ENCODE results near the gene DUS2. TPM values are rescaled to one million over a fixed set of nuclear protein-coding genes. Genes with fewer than 3 reads are reported as not detected.

Gene DUS2
- total and polyA plus RNA-seq, 5 donors: 4.3 to 9.5 (median 5.9) TPM

GRCh38 chr16:68041783-68042182 lies 18.7 kb downstream of the DUS2 start:
- 87% methylated on average over 2 of the region's 2 CpGs for WGBS
- DNase-seq: no peak
- H3K4me1 ChIP-seq (ENCODE audit: control insufficient read depth, insufficient read depth, low read length): no peaks in the 10 kb centered on the region
- no peaks in the 10 kb centered on the region for H3K9me3 ChIP-seq (ENCODE audit: control insufficient read depth, low read length)
- H3K27me3 ChIP-seq (ENCODE audit: control insufficient read depth, insufficient read depth): no peaks in the 10 kb centered on the region
- no peak overlapping the region for H3K4me3 ChIP-seq (ENCODE audit: low read length)
- intact Hi-C loops (cut with DNase I): loop anchor here in 2 of 4 donors (5.0 to 10.0 kb wide), 3 partner anchors 57 to 227 kb away; partner anchors contain the start of gene DPEP3 (in 1 of the 2)
- no peak overlapping the region for H3K27ac ChIP-seq (ENCODE audit: low read length)
- ATAC-seq: no peak

- no peaks in the 10 kb centered on the region for H3K4me1 ChIP-seq (ENCODE audit: control insufficient read depth, insufficient read depth, low read length)
- intact Hi-C loops (cut with DNase I): loop anchor here in 2 of 4 donors (10.0 kb wide), 2 partner anchors 61 to 231 kb away; partner anchors contain the start of gene DPEP3 (in 1 of the 2)
- ATAC-seq (no peak), DNase-seq (no peak)
- WGBS: 84% methylated on average over 7 of the region's 7 CpGs
- H3K27me3 ChIP-seq (ENCODE audit: control insufficient read depth, insufficient read depth): no peaks in the 10 kb centered on the region
- no peaks in the 10 kb centered on the region for H3K9me3 ChIP-seq (ENCODE audit: control insufficient read depth, low read length)
- no peak overlapping the region for H3K27ac ChIP-seq (ENCODE audit: low read length)
- H3K4me3 ChIP-seq (ENCODE audit: low read length): no peak overlapping the region
Measured at GRCh38 chr16:68046106-68046505, 23.0 kb downstream of the DUS2 start.

- no peak for DNase-seq
- 66% methylated on average over 2 of the region's 2 CpGs for WGBS
- intact Hi-C loops (cut with DNase I): loop anchor here in 2 of 4 donors (10.0 kb wide), 2 partner anchors 63 to 233 kb away; partner anchors contain the start of gene DPEP3 (in 1 of the 2)
- ATAC-seq: no peak
- Histone ChIP-seq H3K4me1 (ENCODE audit: control insufficient read depth, insufficient read depth, low read length) (no peaks in the 10 kb centered on the region), H3K4me3 (ENCODE audit: low read length) (no peak overlapping the region), H3K27ac (ENCODE audit: low read length) (no peak overlapping the region), H3K9me3 (ENCODE audit: control insufficient read depth, low read length) (no peaks in the 10 kb centered on the region), H3K27me3 (ENCODE audit: control insufficient read depth, insufficient read depth) (no peaks in the 10 kb centered on the region)
Measured at GRCh38 chr16:68047987-68048386, 24.9 kb downstream of the DUS2 start.

- WGBS: 94% methylated on average over 2 of the region's 2 CpGs
- H3K9me3 ChIP-seq (ENCODE audit: control insufficient read depth, low read length): no peaks in the 10 kb centered on the region
- H3K27me3 ChIP-seq (ENCODE audit: control insufficient read depth, insufficient read depth): no peaks in the 10 kb centered on the region
- H3K4me1 ChIP-seq (ENCODE audit: control insufficient read depth, insufficient read depth, low read length): no peaks in the 10 kb centered on the region
- no peak overlapping the region for H3K27ac ChIP-seq (ENCODE audit: low read length)
- intact Hi-C loops (cut with DNase I): loop anchor here in 2 of 4 donors (10.0 kb wide), 2 partner anchors 65 to 235 kb away; partner anchors contain the start of gene DPEP3 (in 1 of the 2)
- no peak overlapping the region for H3K4me3 ChIP-seq (ENCODE audit: low read length)
- ATAC-seq (no peak), DNase-seq (no peak)
Measured at GRCh38 chr16:68049449-68049848, 26.4 kb downstream of the DUS2 start.

GRCh38 chr16:68055395-68055794 lies 32.3 kb downstream of the DUS2 start:
- H3K4me3 ChIP-seq (ENCODE audit: low read length): no peak overlapping the region
- 94% methylated on average over 3 of the region's 3 CpGs for WGBS
- DNase-seq: no peak
- no peaks in the 10 kb centered on the region for H3K27me3 ChIP-seq (ENCODE audit: control insufficient read depth, insufficient read depth)
- H3K9me3 ChIP-seq (ENCODE audit: control insufficient read depth, low read length): no peaks in the 10 kb centered on the region
- no peaks in the 10 kb centered on the region for H3K4me1 ChIP-seq (ENCODE audit: control insufficient read depth, insufficient read depth, low read length)
- ATAC-seq: no peak
- intact Hi-C loops (cut with DNase I): no loop called here
- no peak overlapping the region for H3K27ac ChIP-seq (ENCODE audit: low read length)

- ATAC-seq: no peak
- DNase-seq: no peak
- peaks cover 3% of the 10 kb centered on the region for H3K4me1 ChIP-seq (ENCODE audit: control insufficient read depth, insufficient read depth, low read length)
- no peaks in the 10 kb centered on the region for H3K9me3 ChIP-seq (ENCODE audit: control insufficient read depth, low read length)
- H3K4me3 ChIP-seq (ENCODE audit: low read length): no peak overlapping the region
- H3K27me3 ChIP-seq (ENCODE audit: control insufficient read depth, insufficient read depth): no peaks in the 10 kb centered on the region
- intact Hi-C loops (cut with DNase I): no loop called here
- no peak overlapping the region for H3K27ac ChIP-seq (ENCODE audit: low read length)
Measured at GRCh38 chr16:68059804-68060203, 36.7 kb downstream of the DUS2 start.

GRCh38 chr16:68061396-68061795 lies 38.3 kb downstream of the DUS2 start:
- Histone ChIP-seq H3K4me1 (ENCODE audit: control insufficient read depth, insufficient read depth, low read length) (peaks cover 6% of the 10 kb centered on the region), H3K27ac (ENCODE audit: low read length) (no peak overlapping the region)

GRCh38 chr16:68062910-68063393 lies 39.9 kb downstream of the DUS2 start:
- DNase-seq: no peak
- H3K4me1 ChIP-seq (ENCODE audit: control insufficient read depth, insufficient read depth, low read length): peaks cover 6% of the 10 kb centered on the region
- no peak overlapping the region for H3K27ac ChIP-seq (ENCODE audit: low read length)
- H3K4me3 ChIP-seq (ENCODE audit: low read length): no peak overlapping the region
- WGBS: 94% methylated on average over 4 of the region's 4 CpGs
- ATAC-seq: no peak
- H3K9me3 ChIP-seq (ENCODE audit: control insufficient read depth, low read length): no peaks in the 10 kb centered on the region
- no peaks in the 10 kb centered on the region for H3K27me3 ChIP-seq (ENCODE audit: control insufficient read depth, insufficient read depth)
- intact Hi-C loops (cut with DNase I): no loop called here

More at GRCh38 chr16:68061396-68061795, 38.3 kb downstream of the DUS2 start:
- ATAC-seq (no peak), DNase-seq (no peak)
- Histone ChIP-seq H3K4me3 (ENCODE audit: low read length) (no peak overlapping the region), H3K9me3 (ENCODE audit: control insufficient read depth, low read length) (no peaks in the 10 kb centered on the region), H3K27me3 (ENCODE audit: control insufficient read depth, insufficient read depth) (no peaks in the 10 kb centered on the region)
- 73% methylated on average over 3 of the region's 3 CpGs for WGBS
- intact Hi-C loops (cut with DNase I): no loop called here

GRCh38 chr16:68064791-68065365 lies 41.8 kb downstream of the DUS2 start:
- ATAC-seq (peak; percentile 78 to 82), DNase-seq (peak; percentile 69 to 88 (median 87))
- intact Hi-C loops (cut with DNase I): loop anchor here in 1 of 4 donors (2.0 kb wide), 1 partner anchor 72 kb away; no protein-coding TSS in a partner anchor
- Histone ChIP-seq H3K4me3 (ENCODE audit: low read length) (no peak overlapping the region), H3K27me3 (ENCODE audit: control insufficient read depth, insufficient read depth) (no peaks in the 10 kb centered on the region), H3K27ac (ENCODE audit: low read length) (peak overlapping the region; percentile 78), H3K4me1 (ENCODE audit: control insufficient read depth, insufficient read depth, low read length) (peaks cover 6% of the 10 kb centered on the region), H3K9me3 (ENCODE audit: control insufficient read depth, low read length) (no peaks in the 10 kb centered on the region)
- 28% methylated on average over 2 of the region's 2 CpGs for WGBS

GRCh38 chr16:68065716-68066305 lies 42.7 kb downstream of the DUS2 start:
- DNase-seq (no peak), ATAC-seq (peak; percentile 50 to 59)
- Histone ChIP-seq H3K27me3 (ENCODE audit: control insufficient read depth, insufficient read depth) (no peaks in the 10 kb centered on the region), H3K4me1 (ENCODE audit: control insufficient read depth, insufficient read depth, low read length) (peaks cover 11% of the 10 kb centered on the region), H3K4me3 (ENCODE audit: low read length) (no peak overlapping the region), H3K27ac (ENCODE audit: low read length) (peak overlapping the region; percentile 78), H3K9me3 (ENCODE audit: control insufficient read depth, low read length) (no peaks in the 10 kb centered on the region)
- intact Hi-C loops (cut with DNase I): loop anchor here in 1 of 4 donors (2.0 kb wide), 1 partner anchor 73 kb away; no protein-coding TSS in a partner anchor
- 53% methylated on average over 6 of the region's 6 CpGs for WGBS

GRCh38 chr16:68066763-68067162 lies 43.7 kb downstream of the DUS2 start:
- no peak for DNase-seq
- no peaks in the 10 kb centered on the region for H3K9me3 ChIP-seq (ENCODE audit: control insufficient read depth, low read length)
- WGBS: 44% methylated on average over 1 of the region's 1 CpG
- H3K27me3 ChIP-seq (ENCODE audit: control insufficient read depth, insufficient read depth): no peaks in the 10 kb centered on the region
- H3K27ac ChIP-seq (ENCODE audit: low read length): no peak overlapping the region
- ATAC-seq: no peak
- H3K4me1 ChIP-seq (ENCODE audit: control insufficient read depth, insufficient read depth, low read length): peaks cover 11% of the 10 kb centered on the region
- intact Hi-C loops (cut with DNase I): no loop called here
- H3K4me3 ChIP-seq (ENCODE audit: low read length): no peak overlapping the region

Data from right cardiac atrium (tissue), 5 donors.